MM.1S (cell line): ENCODE results near the gene CIBAR2.

Experiments used
- DNase-seq: peaks from one replicate; pipeline ENCODE4 v3.0.0-alpha.2; 2015
- H2AFZ ChIP-seq: fragments of 300-600 bp; sonication (generic); 2 replicates; pipeline ENCODE4 v1.6.0; 2016; ENCODE audit warnings: antibody characterized with exemption, low read length
- H3F3A ChIP-seq: fragments of 300-600 bp; sonication (generic); 2 replicates; pipeline ENCODE4 v1.6.1; 2016; ENCODE audit warnings: mild to moderate bottlenecking, antibody characterized with exemption, low read length, moderate library complexity, mixed read lengths; ENCODE audit not compliant: insufficient read depth
- H3K27ac ChIP-seq: fragments of 300-600 bp; sonication (generic); 2 replicates; pipeline ENCODE4 v1.5.1; 2016; ENCODE audit warnings: mild to moderate bottlenecking, low read length
- H3K27me3 ChIP-seq: fragments of 300-600 bp; sonication (generic); replicated peaks from 2 replicates; pipeline ENCODE4 v1.6.0; 2016; ENCODE audit warnings: low read length; ENCODE audit not compliant: insufficient read depth
- H3K36me3 ChIP-seq: fragments of 300-600 bp; sonication (generic); replicated peaks from 2 replicates; pipeline ENCODE4 v1.6.1; 2016; ENCODE audit warnings: mild to moderate bottlenecking, low read length, mixed read lengths; ENCODE audit not compliant: insufficient read depth
- H3K4me1 ChIP-seq: fragments of 300-600 bp; sonication (generic); 2 replicates; pipeline ENCODE4 v1.6.1; 2016; ENCODE audit warnings: low read length, mixed read lengths
- H3K4me2 ChIP-seq: fragments of 300-600 bp; sonication (generic); 2 replicates; pipeline ENCODE4 v1.6.0; 2016; ENCODE audit warnings: low read depth, low read length
- H3K4me3 ChIP-seq: fragments of 300-600 bp; sonication (generic); 2 replicates; pipeline ENCODE4 v1.5.1; 2016; ENCODE audit warnings: low read length, mixed read lengths
- H3K79me2 ChIP-seq: fragments of 300-600 bp; sonication (generic); 2 replicates; pipeline ENCODE4 v1.6.1; 2016; ENCODE audit warnings: mixed run types, low read length, mixed read lengths
- H3K9ac ChIP-seq: fragments of 300-600 bp; sonication (generic); 2 replicates; pipeline ENCODE4 v1.6.1; 2016; ENCODE audit warnings: low read length, mixed read lengths
- H3K9me2 ChIP-seq: fragments of 300-600 bp; sonication (generic); replicated peaks from 2 replicates; pipeline ENCODE4 v1.6.1; 2016; ENCODE audit warnings: mild to moderate bottlenecking, low read length, mixed read lengths; ENCODE audit not compliant: insufficient read depth
- H3K9me3 ChIP-seq: fragments of 300-600 bp; sonication (generic); replicated peaks from 2 replicates; pipeline ENCODE4 v1.6.1; 2016; ENCODE audit warnings: mild to moderate bottlenecking, low read length, mixed read lengths; ENCODE audit not compliant: insufficient read depth
- H4K20me1 ChIP-seq: fragments of 300-600 bp; sonication (generic); 2 replicates; pipeline ENCODE4 v1.6.1; 2016; ENCODE audit warnings: mild to moderate bottlenecking, low read length, moderate library complexity, mixed read lengths; ENCODE audit not compliant: insufficient read depth
- CTCF ChIP-seq: fragments of 300-600 bp; sonication (generic); IDR thresholded peaks from 2 replicates; pipeline ENCODE4 v1.5.1; 2016; ENCODE audit warnings: antibody characterized with exemption, low read length, mixed read lengths
- EZH2 ChIP-seq: fragments of 300-600 bp; sonication (generic); optimal IDR thresholded peaks from 2 replicates; pipeline ENCODE3; 2017; ENCODE audit warnings: low read depth, mild to moderate bottlenecking, antibody characterized with exemption, low read length, mixed read lengths
- EZH2phosphoT487 ChIP-seq: fragments of 300-600 bp; sonication (generic); IDR thresholded peaks from 2 replicates; pipeline ENCODE4 v1.6.1; 2018; ENCODE audit warnings: antibody characterized with exemption, low read length

CIBAR2 gene

GRCh38 chr16:85139881-85140339 lies 27.6 kb upstream of the CIBAR2 start:
- Histone ChIP-seq H3K9me2 (no peaks in the 10 kb centered on the region), H3K27me3 (peaks cover 33% of the 10 kb centered on the region), H3K27ac (no peak overlapping the region), H3K4me1 (no peaks in the 10 kb centered on the region), H2AFZ (no peak overlapping the region), H3K36me3 (no peaks in the 10 kb centered on the region), H3F3A (no peaks in the 10 kb centered on the region), H3K79me2 (no peaks in the 10 kb centered on the region), H3K9ac (no peak overlapping the region), H3K9me3 (no peaks in the 10 kb centered on the region), H3K4me2 (no peak overlapping the region), H4K20me1 (no peaks in the 10 kb centered on the region), H3K4me3 (no peak overlapping the region)
- DNase-seq, result no peak
- TF ChIP-seq EZH2phosphoT487 (no peak), CTCF (no peak), EZH2 (no peak)

DNA sequence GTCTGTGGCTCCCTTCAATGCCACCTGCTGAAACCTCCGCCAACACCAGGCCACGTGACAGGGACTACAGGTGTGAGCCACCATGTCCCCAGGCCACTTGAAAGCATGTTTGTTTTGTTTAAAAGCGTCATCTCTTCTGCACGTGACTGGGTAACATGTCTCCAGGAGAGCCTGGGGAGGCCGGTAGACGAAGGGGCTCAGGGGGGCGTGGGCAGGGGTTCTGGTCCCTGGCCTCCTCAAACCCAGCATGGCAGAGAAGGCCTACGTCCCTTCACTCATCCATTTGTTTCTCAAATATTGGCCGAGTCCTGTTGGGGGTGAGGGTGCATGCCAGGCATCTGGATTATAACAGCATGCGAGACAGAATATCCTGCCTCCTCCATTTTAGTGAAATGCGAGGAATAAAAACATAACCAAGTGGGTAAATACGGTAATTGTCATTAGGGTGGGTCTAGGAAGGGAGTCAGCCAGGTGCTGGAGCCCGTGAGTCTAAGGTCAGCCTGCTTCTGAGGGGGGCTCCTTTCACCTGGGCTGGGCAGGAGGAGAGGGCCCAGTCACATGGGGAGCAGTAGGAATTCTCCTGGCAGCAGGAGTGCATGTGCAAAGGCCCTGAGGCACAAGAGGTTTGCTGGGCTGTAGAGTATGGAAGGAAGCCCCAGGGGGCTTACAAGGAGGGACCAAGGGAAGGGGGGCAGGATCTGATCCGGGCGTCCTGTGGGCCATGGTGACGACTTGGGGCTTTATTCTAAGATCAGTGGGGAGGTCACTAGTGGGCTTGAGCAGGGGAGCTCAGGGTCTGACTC lies 26.8 kb upstream of the CIBAR2 start:
- peak; percentile 22 for DNase-seq
- H4K20me1 ChIP-seq, result no peaks in the 10 kb centered on the region
- TF ChIP-seq EZH2, result no peak
- TF ChIP-seq EZH2phosphoT487, result no peak
- TF ChIP-seq CTCF, result no peak

GRCh38 chr16:85138073-85138824 lies 26.0 kb upstream of the CIBAR2 start:
- Histone ChIP-seq H4K20me1 (no peaks in the 10 kb centered on the region), H3K27ac (no peak overlapping the region), H3K4me2 (no peak overlapping the region), H3F3A (no peaks in the 10 kb centered on the region), H3K36me3 (no peaks in the 10 kb centered on the region), H3K9ac (no peak overlapping the region), H3K4me1 (no peaks in the 10 kb centered on the region), H3K9me3 (no peaks in the 10 kb centered on the region), H2AFZ (no peak overlapping the region), H3K9me2 (no peaks in the 10 kb centered on the region), H3K4me3 (no peak overlapping the region), H3K79me2 (no peaks in the 10 kb centered on the region), H3K27me3 (peaks cover 20% of the 10 kb centered on the region)
- no peak for DNase-seq
- TF ChIP-seq EZH2 (no peak), CTCF (no peak), EZH2phosphoT487 (no peak)

More for the DNA sequence above, 26.8 kb upstream of the CIBAR2 start:
- Histone ChIP-seq H3K36me3 (no peaks in the 10 kb centered on the region), H3K9me3 (no peaks in the 10 kb centered on the region), H3K4me2 (no peak overlapping the region), H3K4me3 (no peak overlapping the region), H3K9ac (no peak overlapping the region), H3K9me2 (no peaks in the 10 kb centered on the region), H3K27me3 (peaks cover 28% of the 10 kb centered on the region), H3F3A (no peaks in the 10 kb centered on the region), H3K4me1 (no peaks in the 10 kb centered on the region), H2AFZ (no peak overlapping the region), H3K27ac (no peak overlapping the region), H3K79me2 (no peaks in the 10 kb centered on the region)
